ENCODE measurements around the gene SEPTIN6.

Gene SEPTIN6

DNA sequence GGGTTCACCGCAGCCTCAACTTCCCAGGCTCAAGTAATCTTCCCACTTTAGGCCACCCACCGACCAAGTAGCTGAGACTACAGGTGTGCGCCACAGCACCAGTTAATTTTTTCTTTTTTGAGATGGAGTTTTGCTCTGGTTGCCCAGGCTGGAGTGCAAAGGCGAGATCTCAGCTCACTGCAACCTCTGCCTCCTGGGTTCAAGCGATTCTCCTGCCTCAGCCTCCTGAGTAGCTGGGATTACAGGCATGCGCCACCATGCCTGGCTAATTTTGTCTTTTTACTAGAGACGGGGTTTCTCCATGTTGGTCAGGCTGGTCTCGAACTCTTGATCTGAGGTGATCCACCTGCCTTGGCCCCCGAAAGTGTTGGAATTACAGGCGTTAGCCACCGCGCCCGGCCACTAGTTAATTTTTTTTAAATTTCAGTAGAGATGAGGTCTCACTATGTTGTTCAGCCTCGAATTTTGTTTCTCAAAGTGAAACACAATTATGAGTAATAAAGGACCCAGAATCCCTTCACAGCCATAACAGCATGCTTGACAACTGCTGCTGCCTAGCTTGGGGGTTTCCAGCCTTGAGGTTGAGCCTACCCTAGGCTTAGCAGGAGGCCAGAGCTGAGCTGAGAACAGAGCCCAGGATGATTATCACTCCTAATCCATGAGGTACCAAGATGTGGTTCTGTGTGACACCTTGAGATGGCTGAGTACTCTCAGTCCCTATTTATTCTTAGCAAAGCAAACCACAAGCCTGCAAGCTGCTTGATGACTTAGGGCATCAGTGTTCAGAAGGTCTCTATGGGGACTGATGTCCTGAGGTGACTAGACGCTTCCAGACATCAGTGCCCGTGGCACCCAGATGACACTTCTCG lies 45.2 kb downstream of the SEPTIN6 start:
- no peak for DNase-seq

DNA sequence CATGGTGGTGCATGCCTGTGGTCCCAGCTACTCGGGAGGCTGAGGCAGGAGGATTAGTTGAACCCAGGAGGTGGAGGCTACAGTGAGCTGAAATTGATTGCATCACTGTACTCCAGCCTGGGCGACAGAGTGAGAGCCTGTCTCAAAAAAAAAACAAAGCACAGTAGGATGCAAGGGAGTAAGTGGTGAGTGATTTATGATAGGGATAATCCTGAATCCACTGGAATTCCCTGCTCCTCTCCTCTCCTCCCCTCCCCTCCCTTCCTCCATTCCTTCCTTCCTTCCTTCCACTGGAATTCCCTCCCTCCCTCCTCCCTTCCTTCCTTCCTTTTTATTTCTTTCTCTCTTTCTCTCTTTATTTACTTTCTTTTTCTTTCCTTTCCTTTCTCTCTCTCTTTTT lies 45.9 kb downstream of the SEPTIN6 start:
- no peak for DNase-seq

DNA sequence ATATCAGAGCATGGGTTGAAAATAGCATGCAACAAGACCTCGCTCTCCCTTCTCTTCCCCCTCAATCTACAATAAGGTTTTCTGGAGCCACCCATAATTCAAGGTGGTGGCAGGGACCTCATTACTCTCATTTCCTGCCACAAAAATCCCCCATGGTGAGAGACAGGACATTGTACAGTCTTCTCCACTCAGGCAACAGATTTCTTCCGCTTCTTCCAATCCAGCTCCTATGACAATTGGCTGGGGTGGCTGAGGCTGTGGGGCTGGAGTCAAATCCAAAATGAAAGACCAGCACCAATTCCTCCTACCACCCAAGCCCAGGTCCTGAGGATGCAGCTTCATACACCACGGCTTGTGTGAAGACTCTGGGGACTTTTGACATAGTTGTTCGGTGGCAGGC lies 46.5 kb downstream of the SEPTIN6 start:
- DNase-seq: no peak

DNA sequence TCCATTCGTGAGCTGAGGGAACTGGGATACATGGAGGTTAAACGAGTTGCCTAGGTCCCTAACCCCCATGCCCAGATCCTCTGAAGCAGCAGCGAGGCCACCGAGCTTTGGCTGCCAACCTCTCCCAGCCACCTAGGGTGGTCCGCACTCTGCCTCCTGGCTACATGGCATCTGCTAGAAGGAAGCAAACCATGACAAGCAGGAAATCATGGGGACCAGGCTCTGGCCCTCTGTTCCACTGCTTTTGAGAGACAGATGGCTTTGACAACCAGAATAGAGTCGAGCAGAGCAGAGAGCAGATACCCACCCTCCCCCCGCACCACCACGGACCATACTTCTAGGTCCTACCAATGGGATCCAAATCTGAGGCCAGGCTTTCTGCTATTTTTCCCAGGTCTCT lies 49.3 kb downstream of the SEPTIN6 start:
- no peak for DNase-seq

Measured in right hindlimb (tissue), 1 donor.